Hematopoietic multipotent progenitor cell treated with erythropoietin and hydrocortisone succinate and interleukin-3 and kit ligand, for 17 days (in vitro differentiated cells): ENCODE measurements around the gene ROR2.

Source experiments
- DNase-seq: peaks from one replicate; pipeline ENCODE4 v3.0.0-alpha.2; 2015; ENCODE audit warnings: low spot score

The ROR2 gene

GRCh38 chr9:91716239-91716638 lies 233.8 kb downstream of the ROR2 start:
- no peak for DNase-seq

- no peak for DNase-seq
Observed at GRCh38 chr9:91714874-91715615, 235.0 kb downstream of the ROR2 start.

- DNase-seq, result peak; percentile 23
Observed at GRCh38 chr9:91714020-91714806, 235.8 kb downstream of the ROR2 start.

GRCh38 chr9:91712811-91713210 lies 237.2 kb downstream of the ROR2 start:
- no peak for DNase-seq

GRCh38 chr9:91711755-91712601 lies 238.1 kb downstream of the ROR2 start:
- no peak for DNase-seq

GRCh38 chr9:91710158-91710557 lies 239.9 kb downstream of the ROR2 start:
- no peak for DNase-seq

- no peak for DNase-seq
Observed at GRCh38 chr9:91705386-91705785, 244.6 kb downstream of the ROR2 start.

- DNase-seq, result no peak
Observed at GRCh38 chr9:91700475-91700874, 249.6 kb downstream of the ROR2 start.

GRCh38 chr9:91698266-91698665 lies 251.8 kb downstream of the ROR2 start:
- no peak for DNase-seq

- DNase-seq, result no peak
Observed at GRCh38 chr9:91697201-91697600, 252.8 kb downstream of the ROR2 start.

GRCh38 chr9:91694081-91694870 lies 255.8 kb downstream of the ROR2 start:
- no peak for DNase-seq

- no peak for DNase-seq
Observed at GRCh38 chr9:91693226-91693625, 256.8 kb downstream of the ROR2 start.

GRCh38 chr9:91690540-91691249 lies 259.3 kb downstream of the ROR2 start:
- no peak for DNase-seq

GRCh38 chr9:91689006-91689405 lies 261.0 kb downstream of the ROR2 start:
- no peak for DNase-seq

- no peak for DNase-seq
Observed at GRCh38 chr9:91683269-91683668, 266.8 kb downstream of the ROR2 start.

GRCh38 chr9:91682806-91683205 lies 267.2 kb downstream of the ROR2 start:
- no peak for DNase-seq

- DNase-seq, result no peak
Observed at GRCh38 chr9:91681461-91682305, 268.3 kb downstream of the ROR2 start.

- no peak for DNase-seq
Observed at GRCh38 chr9:91680998-91681397, 269.0 kb downstream of the ROR2 start.

GRCh38 chr9:91680106-91680505 lies 269.9 kb downstream of the ROR2 start:
- no peak for DNase-seq
